T-helper 1 cell (primary cell): ENCODE measurements around the gene RWDD3.

Experiments used
- DNase-seq, 5 donors: peaks; one replicate each; pipeline ENCODE4 v3.0.0-alpha.2; 2012 to 2020

The RWDD3 gene

DNA sequence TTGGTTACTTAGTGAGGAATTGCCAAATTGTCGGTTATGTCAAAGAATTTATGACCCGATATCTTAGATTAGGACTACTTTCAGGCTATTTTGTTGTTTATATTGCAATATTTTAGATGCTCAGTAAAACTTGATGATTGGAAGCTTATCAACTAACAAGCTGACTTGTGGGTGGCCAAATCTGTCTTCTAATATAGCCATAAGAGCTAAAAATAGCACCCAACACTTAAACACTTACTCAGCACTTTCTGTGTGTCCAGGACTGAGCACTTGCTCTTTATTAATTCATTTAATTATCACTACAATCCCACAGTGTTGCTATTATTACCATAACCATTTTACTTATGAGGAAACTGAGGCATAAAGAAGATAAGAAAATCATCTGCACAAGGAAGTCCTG lies 50.4 kb downstream of the RWDD3 start:
- DNase-seq: no peak

DNA sequence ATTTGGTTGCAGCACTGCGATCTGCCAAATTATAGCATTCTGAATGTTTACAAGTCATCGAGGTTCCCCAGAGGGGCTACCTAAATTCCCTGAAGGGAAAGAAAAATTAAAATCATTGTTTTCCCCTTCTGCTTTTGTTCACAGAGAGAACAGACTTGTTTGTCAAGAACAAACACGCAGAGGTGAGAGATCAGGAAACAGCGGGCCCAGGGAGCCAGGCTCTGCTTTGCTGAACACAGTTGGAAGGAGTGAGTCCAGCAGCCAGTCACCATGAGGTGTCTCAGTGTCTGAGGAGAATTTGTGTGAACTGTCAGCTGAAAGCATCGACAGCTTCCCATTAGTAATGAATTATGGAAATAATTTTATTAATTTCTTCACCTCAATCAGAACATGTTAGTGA lies 52.5 kb downstream of the RWDD3 start:
- no peak for DNase-seq

DNA sequence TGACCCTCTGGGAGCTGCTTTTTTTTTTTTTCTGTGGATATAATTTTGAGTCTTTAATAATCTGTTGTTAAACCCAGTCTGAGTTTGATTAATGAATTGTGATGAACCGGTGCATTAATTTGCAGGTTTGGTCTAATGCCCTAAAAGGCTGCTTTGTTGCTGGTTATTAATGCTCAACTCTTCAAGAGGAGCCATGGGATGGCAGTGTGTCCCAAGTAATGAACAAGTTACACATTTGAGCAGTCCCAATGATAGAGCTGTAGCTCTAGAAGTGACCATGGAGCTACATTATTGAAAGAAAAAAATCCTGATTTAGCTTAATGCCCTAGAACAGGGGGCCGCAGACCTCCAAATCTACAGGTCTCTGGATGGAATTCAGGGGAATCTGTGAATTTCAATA lies 53.1 kb downstream of the RWDD3 start:
- no peak for DNase-seq

DNA sequence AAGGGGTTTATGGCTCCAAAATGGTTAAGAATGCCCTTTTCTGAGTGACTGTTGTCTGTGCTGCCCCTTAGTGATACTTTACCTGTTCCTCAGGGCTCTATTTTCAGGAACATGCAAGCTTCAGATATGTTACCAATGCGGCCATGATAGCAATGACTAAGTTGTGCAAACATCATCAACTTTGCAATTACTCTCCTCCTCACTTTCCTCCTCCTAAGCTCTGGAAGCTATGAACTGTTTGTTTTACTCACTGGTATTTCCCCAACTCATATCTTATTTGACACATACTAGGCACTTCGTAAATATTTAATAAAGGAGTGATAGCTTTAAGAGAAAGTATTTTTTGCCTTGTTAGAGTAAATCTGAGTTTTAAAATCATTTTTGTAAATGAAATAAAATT lies 53.8 kb downstream of the RWDD3 start:
- DNase-seq: no peak
